ENCODE results near the gene MPST. TPM values are rescaled to one million over a fixed set of nuclear protein-coding genes. Genes with fewer than 3 reads are reported as not detected.

MPST gene
- total RNA-seq: 190 and 252 TPM in 2 replicates

GRCh38 chr22:37019309-37020191 lies at the start of gene MPST, which contains the start of gene TST:
Gene MPST (plus strand): TSS chr22:37019742. CDS start chr22:37019837, 95 bp downstream.
Gene TST (minus strand): TSS chr22:37019447. CDS start chr22:37018732, 715 bp downstream.

GRCh38 chr22:37051391-37052385 lies 32.1 kb downstream of the MPST start, which contains the start of gene KCTD17:
Gene KCTD17 (plus strand): TSS chr22:37051742. CDS start chr22:37051761, 19 bp downstream.

Other genes with a start within 250 kb of the MPST start
- gene IFT27, start 243.6 kb upstream of the MPST start, total RNA-seq: 8.9 and 11.3 TPM in 2 replicates
- not detected in 2 replicates for gene PVALB, start 202.7 kb upstream of the MPST start, total RNA-seq
- not detected in 2 replicates for gene NCF4, start 158.7 kb upstream of the MPST start, total RNA-seq
- gene CSF2RB, start 106.1 kb upstream of the MPST start, total RNA-seq: not detected in 2 replicates
- gene TST, start 295 bp upstream of the MPST start, total RNA-seq: 34.1 and 68.7 TPM in 2 replicates
- 10.9 and 17.1 TPM in 2 replicates for gene KCTD17, start 32.0 kb downstream of the MPST start, total RNA-seq
- gene TMPRSS6, start 90.0 kb downstream of the MPST start, total RNA-seq: not detected in 2 replicates
- gene IL2RB, start 130.2 kb downstream of the MPST start, total RNA-seq: not detected in 2 replicates
- 4.3 TPM in 2 replicates for gene C1QTNF6, start 168.5 kb downstream of the MPST start, total RNA-seq
- under 0.01 TPM in 1 of 2 replicates, not detected in the other for gene SSTR3, start 192.7 kb downstream of the MPST start, total RNA-seq
- gene RAC2, start 224.5 kb downstream of the MPST start, total RNA-seq: 16.6 and 18.1 TPM in 2 replicates